Activated naive CD8-positive, alpha-beta T cell (primary cell): ENCODE data around the gene OVAAL.
A peak's percentile ranks its signal among the peaks of the same experiment; 100 is the strongest.
"Not testable (repeated sequence)": the region's sequence is repeated elsewhere in the genome, so short reads cannot be mapped to it uniquely, and the experiment has no call there.

Source experiments
- H3K27ac Mint-ChIP-seq: one replicate; pipeline ENCODE4 v1.8.0; 2021; ENCODE audit warnings: mixed read lengths
- H3K27me3 Mint-ChIP-seq: one replicate; pipeline ENCODE4 v1.8.0; 2021; ENCODE audit warnings: mixed read lengths
- H3K36me3 Mint-ChIP-seq: one replicate; pipeline ENCODE4 v1.8.0; 2021; ENCODE audit warnings: mixed read lengths
- H3K4me1 Mint-ChIP-seq: one replicate; pipeline ENCODE4 v1.8.0; 2021; ENCODE audit warnings: low read depth, mixed read lengths
- H3K4me3 Mint-ChIP-seq: one replicate; pipeline ENCODE4 v1.8.0; 2021; ENCODE audit warnings: mild to moderate bottlenecking, mixed read lengths
- H3K9me3 Mint-ChIP-seq: one replicate; pipeline ENCODE4 v1.8.0; 2021; ENCODE audit warnings: low read depth, mixed read lengths

The OVAAL gene

GRCh38 chr1:180551997-180552396, 6.8 kb upstream of the OVAAL start:
- no peak overlapping the region for H3K4me3 Mint-ChIP-seq
- no peaks in the 10 kb centered on the region for H3K9me3 Mint-ChIP-seq
- no peaks in the 10 kb centered on the region for H3K36me3 Mint-ChIP-seq
- no peak overlapping the region for H3K27ac Mint-ChIP-seq
- no peaks in the 10 kb centered on the region for H3K4me1 Mint-ChIP-seq
- peaks cover 1% of the 10 kb centered on the region for H3K27me3 Mint-ChIP-seq

GRCh38 chr1:180553046-180553445, 5.7 kb upstream of the OVAAL start:
- not testable (repeated sequence) for H3K27ac Mint-ChIP-seq, H3K4me1 Mint-ChIP-seq, H3K4me3 Mint-ChIP-seq, H3K36me3 Mint-ChIP-seq, H3K27me3 Mint-ChIP-seq, H3K9me3 Mint-ChIP-seq

- Mint-ChIP-seq H3K9me3 (no peaks in the 10 kb centered on the region), H3K36me3 (no peaks in the 10 kb centered on the region), H3K27me3 (peaks cover 1% of the 10 kb centered on the region), H3K4me3 (no peak overlapping the region), H3K4me1 (no peaks in the 10 kb centered on the region), H3K27ac (no peak overlapping the region)
Measured at GRCh38 chr1:180555411-180555810, 3.4 kb upstream of the OVAAL start.

GRCh38 chr1:180560200-180560867, 1.6 kb downstream of the OVAAL start:
- Mint-ChIP-seq H3K4me3 (no peak overlapping the region), H3K27me3 (peaks cover 2% of the 10 kb centered on the region), H3K27ac (no peak overlapping the region), H3K9me3 (no peaks in the 10 kb centered on the region), H3K36me3 (no peaks in the 10 kb centered on the region), H3K4me1 (no peaks in the 10 kb centered on the region)

GRCh38 chr1:180560868-180561600, 2.3 kb downstream of the OVAAL start:
- Mint-ChIP-seq H3K27ac (no peak overlapping the region), H3K4me1 (no peaks in the 10 kb centered on the region), H3K4me3 (no peak overlapping the region), H3K9me3 (no peaks in the 10 kb centered on the region), H3K36me3 (no peaks in the 10 kb centered on the region), H3K27me3 (peaks cover 2% of the 10 kb centered on the region)

GRCh38 chr1:180562640-180563025, 3.9 kb downstream of the OVAAL start:
- Mint-ChIP-seq H3K4me3 (no peak overlapping the region), H3K4me1 (no peaks in the 10 kb centered on the region), H3K27me3 (peaks cover 3% of the 10 kb centered on the region), H3K9me3 (no peaks in the 10 kb centered on the region), H3K27ac (no peak overlapping the region), H3K36me3 (no peaks in the 10 kb centered on the region)

- peaks cover 4% of the 10 kb centered on the region for H3K27me3 Mint-ChIP-seq
- H3K4me3 Mint-ChIP-seq, result no peak overlapping the region
- H3K9me3 Mint-ChIP-seq, result no peaks in the 10 kb centered on the region
- H3K4me1 Mint-ChIP-seq, result no peaks in the 10 kb centered on the region
- no peak overlapping the region for H3K27ac Mint-ChIP-seq
- no peaks in the 10 kb centered on the region for H3K36me3 Mint-ChIP-seq
Measured at GRCh38 chr1:180563026-180563827, 4.5 kb downstream of the OVAAL start.

GRCh38 chr1:180565121-180565871, 6.5 kb downstream of the OVAAL start:
- no peak overlapping the region for H3K4me3 Mint-ChIP-seq
- H3K36me3 Mint-ChIP-seq, result no peaks in the 10 kb centered on the region
- no peak overlapping the region for H3K27ac Mint-ChIP-seq
- no peaks in the 10 kb centered on the region for H3K4me1 Mint-ChIP-seq
- H3K27me3 Mint-ChIP-seq, result peaks cover 4% of the 10 kb centered on the region
- no peaks in the 10 kb centered on the region for H3K9me3 Mint-ChIP-seq

GRCh38 chr1:180566026-180566425, 7.3 kb downstream of the OVAAL start:
- Mint-ChIP-seq H3K4me3 (no peak overlapping the region), H3K27ac (no peak overlapping the region), H3K9me3 (no peaks in the 10 kb centered on the region), H3K4me1 (peaks cover 4% of the 10 kb centered on the region), H3K36me3 (no peaks in the 10 kb centered on the region), H3K27me3 (peaks cover 2% of the 10 kb centered on the region)

GRCh38 chr1:180566495-180566894, 7.7 kb downstream of the OVAAL start:
- H3K36me3 Mint-ChIP-seq, result no peaks in the 10 kb centered on the region
- no peak overlapping the region for H3K4me3 Mint-ChIP-seq
- H3K27me3 Mint-ChIP-seq, result peaks cover 2% of the 10 kb centered on the region
- no peak overlapping the region for H3K27ac Mint-ChIP-seq
- peaks cover 9% of the 10 kb centered on the region for H3K4me1 Mint-ChIP-seq
- H3K9me3 Mint-ChIP-seq, result no peaks in the 10 kb centered on the region

- Mint-ChIP-seq H3K36me3 (no peaks in the 10 kb centered on the region), H3K4me3 (no peak overlapping the region), H3K27me3 (peaks cover 2% of the 10 kb centered on the region), H3K27ac (no peak overlapping the region), H3K4me1 (peaks cover 19% of the 10 kb centered on the region), H3K9me3 (no peaks in the 10 kb centered on the region)
Measured at GRCh38 chr1:180567654-180568053, 8.9 kb downstream of the OVAAL start.

GRCh38 chr1:180568184-180568583, 9.4 kb downstream of the OVAAL start:
- Mint-ChIP-seq H3K4me1 (peaks cover 19% of the 10 kb centered on the region), H3K27me3 (peaks cover 2% of the 10 kb centered on the region), H3K27ac (no peak overlapping the region), H3K4me3 (no peak overlapping the region), H3K36me3 (no peaks in the 10 kb centered on the region), H3K9me3 (no peaks in the 10 kb centered on the region)

- peak overlapping the region; percentile 67 for H3K27ac Mint-ChIP-seq
- H3K4me3 Mint-ChIP-seq, result no peak overlapping the region
- H3K4me1 Mint-ChIP-seq, result peaks cover 21% of the 10 kb centered on the region
- no peaks in the 10 kb centered on the region for H3K36me3 Mint-ChIP-seq
- H3K9me3 Mint-ChIP-seq, result no peaks in the 10 kb centered on the region
- peaks cover 3% of the 10 kb centered on the region for H3K27me3 Mint-ChIP-seq
Measured at GRCh38 chr1:180571060-180571831, 12.5 kb downstream of the OVAAL start.
